Esophagus muscularis mucosa (tissue), 4 donors: ENCODE data around the gene CLCF1. TPM values are rescaled to one million over a fixed set of nuclear protein-coding genes. Genes with fewer than 3 reads are reported as not detected.

Experiments used
- DNase-seq: peaks from one replicate; pipeline ENCODE4 v3.0.0-alpha.2; 2017; ENCODE audit errors: extremely low spot score
- H3K27ac ChIP-seq, 4 donors: fragments of 200-600 bp; sonication (generic); replicated peaks in 1 of 4; 1 replicate in 3 of 4; 2 replicates in 1 of 4; pipeline ENCODE4 v1.5.1; 2016 to 2019; ENCODE audit warnings: mild to moderate bottlenecking in 1 of 4
- H3K27me3 ChIP-seq, 4 donors: fragments of 200-600 bp; sonication (generic); one replicate each; pipeline versions ENCODE4 v1.5.1 to v1.6.0; 2016 to 2019
- H3K36me3 ChIP-seq, 4 donors: fragments of 200-600 bp; sonication (generic); one replicate each; pipeline ENCODE4 v1.5.1; 2016 to 2019
- H3K4me1 ChIP-seq, 4 donors: fragments of 200-600 bp; sonication (generic); one replicate each; pipeline ENCODE4 v1.5.1; 2016 to 2019
- H3K4me3 ChIP-seq, 4 donors: fragments of 200-600 bp; sonication (generic); 1 replicate in 2 of 4; 2 replicates in 2 of 4; pipeline ENCODE4 v1.5.1; 2016 to 2019; ENCODE audit warnings: mild to moderate bottlenecking in 4 of 4, moderate library complexity in 1 of 4
- H3K9me3 ChIP-seq, 4 donors: fragments of 200-600 bp; sonication (generic); 1 replicate in 3 of 4; 2 replicates in 1 of 4; pipeline ENCODE4 v1.5.1; 2016 to 2019
- CTCF ChIP-seq, 3 experiments: fragments of 200-600 bp in 2 of 3; fragments of 450-650 bp in 1 of 3; sonication (generic) in 2 of 3; IDR thresholded peaks; one replicate each; pipeline ENCODE4 v1.5.1; 2017 to 2019; ENCODE audit warnings: antibody characterized with exemption in 3 of 3, mild to moderate bottlenecking in 2 of 3, moderate library complexity in 1 of 3
- EP300 ChIP-seq: sonication (generic); formaldehyde crosslinking; IDR thresholded peaks from one replicate; pipeline ENCODE4 v1.6.1; 2017; ENCODE audit warnings: antibody characterized with exemption
- POLR2A ChIP-seq: fragments of 450-650 bp; IDR thresholded peaks from one replicate; pipeline ENCODE4 v1.6.1; 2017; ENCODE audit warnings: antibody characterized with exemption, moderate library complexity, mild to moderate bottlenecking, low read depth
- POLR2AphosphoS5 ChIP-seq, 2 donors: sonication (generic); formaldehyde crosslinking; IDR thresholded peaks; one replicate each; pipeline ENCODE4 v1.6.1; 2017; ENCODE audit warnings: antibody characterized with exemption in 2 of 2
- WGBS: methylation state at CpG from one replicate; pipeline ENCODE4 v1.1.5; 2018; 5-methylcytosine and 5-hydroxymethylcytosine counted together
- intact Hi-C: fragments of 100-400 bp; cut with DNase I; formaldehyde crosslinking; loops from one replicate; pipeline ENCODE4 v1.15.1; 2023
- total RNA-seq, 4 donors: library from RNA; depleted of rRNA; stranded (reverse); fragments of >200 nt; gene quantifications; one replicate each; pipeline versions ENCODE4 v1.1.0 to v1.2.1, GENCODE V29; 2016

The CLCF1 gene
- total RNA-seq, 4 donors from 2014 or later: 8.3 to 28.3 (median 11.8) TPM

GRCh38 chr11:67397986-67398660, 24.7 kb upstream of the CLCF1 start:
- Histone ChIP-seq H3K4me1 (peaks cover 23 to 52% (median 42%) of the 10 kb centered on the region in 4 donors), H3K36me3 (peaks cover 22 to 73% (median 53%) of the 10 kb centered on the region in 4 donors), H3K9me3 (no peaks in the 10 kb centered on the region), H3K4me3 (no peak overlapping the region), H3K27me3 (peaks cover 0 to 2% (median 0%) of the 10 kb centered on the region in 4 donors), H3K27ac (no peak overlapping the region)
- intact Hi-C loops: no loop called here
- no peak for TF ChIP-seq CTCF (IDR thresholded peaks at IDR 0.05)
- TF ChIP-seq EP300: no peak
- TF ChIP-seq POLR2A: no peak
- TF ChIP-seq POLR2AphosphoS5 (IDR thresholded peaks at IDR 0.05): no peak
- 83% methylated on average over 22 of the region's 24 CpGs for WGBS
- DNase-seq: no peak

- Histone ChIP-seq H3K4me1 (peaks cover 26 to 53% (median 47%) of the 10 kb centered on the region in 4 donors), H3K27me3 (no peaks in the 10 kb centered on the region), H3K36me3 (peaks cover 22 to 73% (median 53%) of the 10 kb centered on the region in 4 donors), H3K9me3 (no peaks in the 10 kb centered on the region), H3K4me3 (no peak overlapping the region), H3K27ac (no peak overlapping the region)
- no peak for DNase-seq
- WGBS: 60% methylated on average over 6 of the region's 6 CpGs
- no peak for TF ChIP-seq CTCF (IDR thresholded peaks at IDR 0.05)
- TF ChIP-seq EP300: no peak
- TF ChIP-seq POLR2A: no peak
- no peak for TF ChIP-seq POLR2AphosphoS5 (IDR thresholded peaks at IDR 0.05)
- intact Hi-C loops: no loop called here
Observed at GRCh38 chr11:67397536-67397935, 24.1 kb upstream of the CLCF1 start.

- TF ChIP-seq POLR2A (no peak), EP300 (no peak), CTCF (IDR thresholded peaks at IDR 0.05) (no peak), POLR2AphosphoS5 (IDR thresholded peaks at IDR 0.05) (no peak)
- Histone ChIP-seq H3K4me1 (peaks cover 25 to 51% (median 44%) of the 10 kb centered on the region in 4 donors), H3K27me3 (no peaks in the 10 kb centered on the region), H3K9me3 (no peaks in the 10 kb centered on the region), H3K4me3 (no peak overlapping the region), H3K27ac (peak overlapping the region in 2 of 4 donors; percentile 12 to 13), H3K36me3 (peaks cover 22 to 73% (median 53%) of the 10 kb centered on the region in 4 donors)
- 75% methylated on average over 5 of the region's 13 CpGs for WGBS
- DNase-seq: no peak
- intact Hi-C loops: no loop called here
Observed at GRCh38 chr11:67396587-67397389, 23.4 kb upstream of the CLCF1 start.

GRCh38 chr11:67396259-67396581, 22.8 kb upstream of the CLCF1 start:
- no peak for DNase-seq
- TF ChIP-seq EP300: no peak
- TF ChIP-seq POLR2A: no peak
- TF ChIP-seq CTCF (IDR thresholded peaks at IDR 0.05): no peak
- no peak for TF ChIP-seq POLR2AphosphoS5 (IDR thresholded peaks at IDR 0.05)
- Histone ChIP-seq H3K27ac (peak overlapping the region in 1 of 4 donors; percentile 13), H3K4me3 (no peak overlapping the region), H3K9me3 (no peaks in the 10 kb centered on the region), H3K27me3 (no peaks in the 10 kb centered on the region), H3K4me1 (peaks cover 28 to 53% (median 47%) of the 10 kb centered on the region in 4 donors), H3K36me3 (peaks cover 22 to 73% (median 53%) of the 10 kb centered on the region in 4 donors)
- intact Hi-C loops: no loop called here
- WGBS: 82% methylated on average over 6 of the region's 7 CpGs
